NT2/D1 (cell line): ENCODE measurements around the gene FRMD8.
A peak's percentile ranks its signal among the peaks of the same experiment; 100 is the strongest.

ENCODE experiments used
- DNase-seq: peaks from one replicate; pipeline ENCODE4 v3.0.0-alpha.2; 2011; ENCODE audit warnings: low read depth, low spot score
- H3K27me3 ChIP-seq: 2 replicates; pipeline ENCODE4 v1.6.0; 2011; ENCODE audit warnings: mild to moderate bottlenecking; ENCODE audit not compliant: insufficient read length, insufficient read depth
- H3K36me3 ChIP-seq: 2 replicates; pipeline ENCODE4 v1.6.1; 2011; ENCODE audit warnings: mild to moderate bottlenecking, low read length, mixed read lengths; ENCODE audit not compliant: insufficient read depth, insufficient read length
- H3K4me1 ChIP-seq: 2 replicates; pipeline ENCODE4 v1.5.1; 2011; ENCODE audit not compliant: insufficient read depth, insufficient read length
- H3K4me3 ChIP-seq: 2 replicates; pipeline ENCODE4 v1.5.1; 2011; ENCODE audit warnings: low read depth; ENCODE audit not compliant: insufficient read length
- H3K9ac ChIP-seq: 2 replicates; pipeline ENCODE4 v1.6.0; 2011; ENCODE audit warnings: low read depth; ENCODE audit not compliant: insufficient read length
- H3K9me3 ChIP-seq: 2 replicates; pipeline ENCODE4 v1.5.1; 2011; ENCODE audit warnings: mild to moderate bottlenecking, low read length; ENCODE audit not compliant: insufficient read depth
- SUZ12 ChIP-seq: IDR thresholded peaks from 2 replicates; pipeline ENCODE4 v1.6.1; 2011; ENCODE audit not compliant: insufficient read length, insufficient read depth; ENCODE audit errors: extremely low read depth
- YY1 ChIP-seq: IDR thresholded peaks from 2 replicates; pipeline ENCODE4 v1.6.1; 2011; ENCODE audit not compliant: insufficient read length, insufficient read depth
- ZNF274 ChIP-seq: IDR thresholded peaks from 2 replicates; pipeline ENCODE4 v1.6.1; 2011; ENCODE audit warnings: mild to moderate bottlenecking, low read depth, low read length

The FRMD8 gene

GRCh38 chr11:65376138-65376713 lies 10.2 kb upstream of the FRMD8 start:
- H3K36me3 ChIP-seq = no peaks in the 10 kb centered on the region
- no peaks in the 10 kb centered on the region for H3K9me3 ChIP-seq
- no peak for DNase-seq
- H3K9ac ChIP-seq = peak overlapping the region; percentile 46
- TF ChIP-seq ZNF274 (no peak), YY1 (no peak), SUZ12 (no peak)
- H3K4me3 ChIP-seq = no peak overlapping the region
- H3K27me3 ChIP-seq = no peaks in the 10 kb centered on the region
- H3K4me1 ChIP-seq = peaks cover 14% of the 10 kb centered on the region

- Histone ChIP-seq H3K4me3 (no peak overlapping the region), H3K36me3 (no peaks in the 10 kb centered on the region), H3K4me1 (peaks cover 14% of the 10 kb centered on the region)
Observed at GRCh38 chr11:65377036-65377435, 9.4 kb upstream of the FRMD8 start.

GRCh38 chr11:65377777-65378176 lies 8.7 kb upstream of the FRMD8 start:
- Histone ChIP-seq H3K9ac (no peak overlapping the region), H3K36me3 (no peaks in the 10 kb centered on the region), H3K4me3 (no peak overlapping the region), H3K4me1 (peaks cover 16% of the 10 kb centered on the region), H3K27me3 (no peaks in the 10 kb centered on the region), H3K9me3 (no peaks in the 10 kb centered on the region)
- no peak for DNase-seq
- TF ChIP-seq YY1 (no peak), SUZ12 (no peak), ZNF274 (no peak)

More at GRCh38 chr11:65377036-65377435, 9.4 kb upstream of the FRMD8 start:
- Histone ChIP-seq H3K9me3 (no peaks in the 10 kb centered on the region), H3K9ac (no peak overlapping the region), H3K27me3 (no peaks in the 10 kb centered on the region)
- TF ChIP-seq SUZ12 (no peak), YY1 (no peak), ZNF274 (no peak)
- no peak for DNase-seq

GRCh38 chr11:65378208-65378927 lies 8.1 kb upstream of the FRMD8 start:
- no peak overlapping the region for H3K4me3 ChIP-seq
- H3K9ac ChIP-seq = no peak overlapping the region
- DNase-seq = no peak

GRCh38 chr11:65378928-65379638 lies 7.4 kb upstream of the FRMD8 start:
- H3K9me3 ChIP-seq = no peaks in the 10 kb centered on the region
- H3K4me3 ChIP-seq = no peak overlapping the region
- no peak for DNase-seq
- TF ChIP-seq YY1 (no peak), ZNF274 (no peak), SUZ12 (no peak)
- H3K36me3 ChIP-seq = no peaks in the 10 kb centered on the region
- H3K9ac ChIP-seq = peak overlapping the region; percentile 17
- no peaks in the 10 kb centered on the region for H3K27me3 ChIP-seq
- H3K4me1 ChIP-seq = peaks cover 21% of the 10 kb centered on the region

More at GRCh38 chr11:65378208-65378927, 8.1 kb upstream of the FRMD8 start:
- no peak for TF ChIP-seq ZNF274
- no peak for TF ChIP-seq YY1
- no peak for TF ChIP-seq SUZ12
- Histone ChIP-seq H3K36me3 (no peaks in the 10 kb centered on the region), H3K9me3 (no peaks in the 10 kb centered on the region), H3K27me3 (no peaks in the 10 kb centered on the region), H3K4me1 (peaks cover 19% of the 10 kb centered on the region)

- TF ChIP-seq YY1 = no peak
- Histone ChIP-seq H3K4me3 (no peak overlapping the region), H3K9ac (no peak overlapping the region), H3K9me3 (no peaks in the 10 kb centered on the region), H3K36me3 (no peaks in the 10 kb centered on the region), H3K27me3 (no peaks in the 10 kb centered on the region), H3K4me1 (peaks cover 27% of the 10 kb centered on the region)
- no peak for DNase-seq
Observed at GRCh38 chr11:65379698-65380459, 6.6 kb upstream of the FRMD8 start.

- DNase-seq = no peak
- no peak overlapping the region for H3K9ac ChIP-seq
- no peaks in the 10 kb centered on the region for H3K27me3 ChIP-seq
- no peak overlapping the region for H3K4me3 ChIP-seq
- no peak for TF ChIP-seq YY1
- no peaks in the 10 kb centered on the region for H3K9me3 ChIP-seq
- no peaks in the 10 kb centered on the region for H3K36me3 ChIP-seq
- peaks cover 24% of the 10 kb centered on the region for H3K4me1 ChIP-seq
Observed at GRCh38 chr11:65380460-65381119, 5.8 kb upstream of the FRMD8 start.
